Right lobe of liver (tissue), 4 donors: ENCODE data around the gene TENM4.

Experiments
- POLR2A ChIP-seq: fragments of 450-650 bp; IDR thresholded peaks from one replicate; pipeline ENCODE4 v1.6.1; 2017; ENCODE audit warnings: antibody characterized with exemption, mild to moderate bottlenecking
- TF ChIP-seq, protein P1 (sequence below), 4 donors: fragments of 200-600 bp in 3 of 4; fragments of 450-650 bp in 1 of 4; IDR thresholded peaks; one replicate each; pipeline versions ENCODE4 v1.5.1 to v1.8.0; 2016 to 2022; ENCODE audit warnings: antibody characterized with exemption in 4 of 4, mild to moderate bottlenecking in 2 of 4
- donor health status: DM: no; HTN: no; CAD: no.
- donor health status: DM: no; HTN: no; CAD: no.
- donor health status: DM: no; HTN: yes; CAD: no.

DNA sequence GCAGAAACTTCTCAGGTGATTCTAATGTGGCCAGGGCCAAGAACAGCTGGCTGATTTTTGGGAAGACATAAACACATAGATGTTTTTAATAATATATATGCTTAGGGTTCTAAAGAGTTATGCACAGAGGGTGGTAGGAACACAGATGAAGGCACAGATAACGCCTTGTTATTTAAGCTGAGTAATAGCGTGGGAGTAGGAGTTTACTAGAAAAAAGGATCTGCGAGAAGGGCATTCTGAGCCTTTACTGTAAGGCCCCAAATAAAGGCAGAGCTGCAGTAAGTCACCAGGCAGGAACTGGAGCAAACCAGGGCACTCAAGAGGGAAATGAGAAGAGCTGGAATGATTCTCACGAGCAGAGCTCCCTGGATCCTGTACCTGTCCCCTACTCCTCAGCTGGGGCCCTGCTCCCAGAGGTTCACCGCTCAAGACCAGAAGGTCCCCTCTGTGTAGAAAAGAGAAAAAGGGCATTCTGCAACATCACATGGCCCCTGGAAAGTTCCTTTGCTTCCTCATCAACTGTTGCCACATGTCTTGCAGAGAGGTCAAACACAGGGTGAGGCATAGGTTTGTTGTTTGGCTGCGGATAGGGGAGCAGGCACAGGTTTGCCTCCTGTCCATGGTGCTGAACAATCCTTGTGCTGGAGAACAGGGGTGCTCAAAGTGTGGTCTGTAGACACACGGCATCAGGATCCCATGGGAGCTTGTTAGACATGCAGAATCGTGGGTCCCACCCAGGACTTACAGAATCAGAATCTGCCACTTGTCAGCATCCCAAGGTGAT lies 125.7 kb downstream of the TENM4 start:
- no peak for TF ChIP-seq POLR2A
- TF ChIP-seq, protein P1, sequence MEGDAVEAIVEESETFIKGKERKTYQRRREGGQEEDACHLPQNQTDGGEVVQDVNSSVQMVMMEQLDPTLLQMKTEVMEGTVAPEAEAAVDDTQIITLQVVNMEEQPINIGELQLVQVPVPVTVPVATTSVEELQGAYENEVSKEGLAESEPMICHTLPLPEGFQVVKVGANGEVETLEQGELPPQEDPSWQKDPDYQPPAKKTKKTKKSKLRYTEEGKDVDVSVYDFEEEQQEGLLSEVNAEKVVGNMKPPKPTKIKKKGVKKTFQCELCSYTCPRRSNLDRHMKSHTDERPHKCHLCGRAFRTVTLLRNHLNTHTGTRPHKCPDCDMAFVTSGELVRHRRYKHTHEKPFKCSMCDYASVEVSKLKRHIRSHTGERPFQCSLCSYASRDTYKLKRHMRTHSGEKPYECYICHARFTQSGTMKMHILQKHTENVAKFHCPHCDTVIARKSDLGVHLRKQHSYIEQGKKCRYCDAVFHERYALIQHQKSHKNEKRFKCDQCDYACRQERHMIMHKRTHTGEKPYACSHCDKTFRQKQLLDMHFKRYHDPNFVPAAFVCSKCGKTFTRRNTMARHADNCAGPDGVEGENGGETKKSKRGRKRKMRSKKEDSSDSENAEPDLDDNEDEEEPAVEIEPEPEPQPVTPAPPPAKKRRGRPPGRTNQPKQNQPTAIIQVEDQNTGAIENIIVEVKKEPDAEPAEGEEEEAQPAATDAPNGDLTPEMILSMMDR (IDR thresholded peaks at IDR 0.05) = no peak
